ENCODE results near the gene BATF3.
"Not testable (repeated sequence)": the region's sequence is repeated elsewhere in the genome, so short reads cannot be mapped to it uniquely, and the experiment has no call there.

Gene BATF3

DNA sequence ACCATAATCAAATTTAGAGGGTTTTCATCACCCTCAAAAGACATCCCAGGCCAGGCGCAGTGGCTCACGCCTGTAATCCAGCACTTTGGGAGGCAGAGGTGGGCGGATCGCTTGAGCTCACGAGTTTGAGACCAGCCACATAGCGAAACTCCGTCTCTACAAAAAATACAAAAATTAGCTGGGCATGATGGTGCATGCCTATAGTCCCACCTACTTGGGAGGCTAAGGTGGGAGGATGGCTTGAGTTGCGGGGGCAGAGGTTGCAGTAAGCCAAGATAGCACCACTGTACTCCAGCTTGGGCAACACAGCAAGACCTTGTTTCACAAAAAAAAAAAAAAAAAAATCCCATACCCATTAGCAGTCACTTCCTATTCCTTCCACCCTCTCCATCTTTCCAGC is 33.5 kb upstream of the BATF3 start:
- Histone ChIP-seq H3K4me3 (ENCODE audit: low read depth, low read length) (no peak overlapping the region), H3K36me3 (no peaks in the 10 kb centered on the region), H3K9me3 (no peaks in the 10 kb centered on the region), H3K4me1 (peaks cover 6% of the 10 kb centered on the region; the same call in 1 of the 2 replicates), H3K27me3 (no peaks in the 10 kb centered on the region)
- TF ChIP-seq, protein P1, sequence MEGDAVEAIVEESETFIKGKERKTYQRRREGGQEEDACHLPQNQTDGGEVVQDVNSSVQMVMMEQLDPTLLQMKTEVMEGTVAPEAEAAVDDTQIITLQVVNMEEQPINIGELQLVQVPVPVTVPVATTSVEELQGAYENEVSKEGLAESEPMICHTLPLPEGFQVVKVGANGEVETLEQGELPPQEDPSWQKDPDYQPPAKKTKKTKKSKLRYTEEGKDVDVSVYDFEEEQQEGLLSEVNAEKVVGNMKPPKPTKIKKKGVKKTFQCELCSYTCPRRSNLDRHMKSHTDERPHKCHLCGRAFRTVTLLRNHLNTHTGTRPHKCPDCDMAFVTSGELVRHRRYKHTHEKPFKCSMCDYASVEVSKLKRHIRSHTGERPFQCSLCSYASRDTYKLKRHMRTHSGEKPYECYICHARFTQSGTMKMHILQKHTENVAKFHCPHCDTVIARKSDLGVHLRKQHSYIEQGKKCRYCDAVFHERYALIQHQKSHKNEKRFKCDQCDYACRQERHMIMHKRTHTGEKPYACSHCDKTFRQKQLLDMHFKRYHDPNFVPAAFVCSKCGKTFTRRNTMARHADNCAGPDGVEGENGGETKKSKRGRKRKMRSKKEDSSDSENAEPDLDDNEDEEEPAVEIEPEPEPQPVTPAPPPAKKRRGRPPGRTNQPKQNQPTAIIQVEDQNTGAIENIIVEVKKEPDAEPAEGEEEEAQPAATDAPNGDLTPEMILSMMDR (IDR thresholded peaks at IDR 0.05; ENCODE audit: low read depth, low read length), result no peak
- DNase-seq, result no peak

DNA sequence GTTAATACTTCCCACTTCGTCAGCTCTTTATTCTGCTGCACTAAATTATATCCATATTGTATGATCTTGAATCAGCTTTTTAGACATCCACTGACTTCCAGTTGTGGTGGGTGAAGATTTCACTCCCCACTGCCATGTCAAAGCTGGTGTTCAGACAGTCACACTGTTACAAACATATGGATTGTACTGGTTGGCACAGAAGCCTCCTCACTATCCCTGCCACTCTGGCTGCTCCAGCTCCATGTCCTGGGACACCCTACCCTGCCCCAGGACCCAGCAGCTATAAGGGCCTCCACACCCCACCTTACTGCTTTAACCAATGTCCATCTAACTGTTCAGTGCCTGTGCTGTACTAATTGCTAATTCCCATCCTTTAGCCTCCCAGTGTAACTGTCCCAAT is 32.0 kb upstream of the BATF3 start:
- no peak overlapping the region for H3K4me3 ChIP-seq (ENCODE audit: low read depth, low read length)
- H3K4me1 ChIP-seq, result no peaks in the 10 kb centered on the region
- H3K9me3 ChIP-seq, result no peaks in the 10 kb centered on the region
- no peak for DNase-seq
- TF ChIP-seq, protein P1 (IDR thresholded peaks at IDR 0.05; ENCODE audit: low read depth, low read length), result no peak
- H3K36me3 ChIP-seq, result no peaks in the 10 kb centered on the region
- H3K27me3 ChIP-seq, result no peaks in the 10 kb centered on the region

DNA sequence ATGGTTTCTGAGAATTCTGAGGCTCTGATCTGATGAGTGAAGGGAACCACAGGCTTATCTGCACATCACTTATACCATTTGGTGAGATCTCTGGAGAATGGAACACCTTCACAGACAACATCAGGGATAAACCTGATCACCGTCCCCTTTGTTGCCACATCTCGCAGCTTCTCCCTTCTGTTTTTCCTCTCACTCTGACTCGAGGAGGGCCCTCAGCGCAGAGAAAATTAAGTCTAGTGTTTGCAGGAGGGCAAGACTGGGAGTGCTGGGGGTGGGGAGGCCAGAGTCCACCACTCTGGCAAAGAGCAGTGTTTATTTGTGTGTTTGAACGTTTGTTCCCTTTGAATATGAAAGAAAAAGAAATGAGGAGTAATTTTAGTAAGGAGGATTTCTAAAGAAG is 29.0 kb upstream of the BATF3 start:
- no peaks in the 10 kb centered on the region for H3K36me3 ChIP-seq

DNA sequence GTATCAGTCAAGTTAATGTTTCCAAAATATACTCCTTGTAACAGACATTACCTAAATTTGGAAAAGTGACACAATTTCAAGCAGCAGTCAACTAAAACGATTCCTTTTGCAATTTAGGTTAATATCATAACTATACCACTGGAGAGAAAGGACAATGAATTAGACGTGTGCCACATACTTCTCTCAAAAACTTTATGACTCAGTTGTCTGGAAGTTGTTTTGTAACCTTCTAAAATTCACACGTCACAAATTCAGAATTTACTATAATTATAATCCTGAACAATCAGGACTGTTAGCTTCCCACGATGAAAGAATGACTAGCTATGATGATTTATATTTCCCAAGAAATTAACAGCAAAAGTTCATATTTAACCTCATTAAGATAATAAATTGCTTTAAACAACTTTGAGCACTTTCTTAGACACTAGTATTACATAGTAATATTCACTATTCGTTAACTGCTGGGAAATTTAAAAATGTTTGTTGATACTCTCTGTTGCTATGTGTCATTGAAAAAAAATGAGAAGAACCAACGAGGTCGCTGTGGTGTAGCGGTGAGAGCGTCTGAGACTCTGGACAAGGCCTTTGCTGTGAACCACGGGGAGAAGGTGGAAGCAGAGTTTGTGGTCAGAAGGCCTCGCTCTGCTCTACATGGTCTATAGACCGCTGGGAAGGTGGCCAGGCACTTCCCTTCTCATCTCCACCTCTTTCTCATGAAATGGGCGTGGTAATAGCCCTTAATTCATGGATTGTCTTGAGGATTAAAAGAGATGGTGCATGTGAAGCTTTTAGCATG is 27.9 kb upstream of the BATF3 start:
- Histone ChIP-seq H3K4me3 (ENCODE audit: low read depth, low read length) (no peak overlapping the region), H3K36me3 (no peaks in the 10 kb centered on the region), H3K9me3 (no peaks in the 10 kb centered on the region), H3K4me1 (no peaks in the 10 kb centered on the region), H3K27me3 (no peaks in the 10 kb centered on the region)
- TF ChIP-seq, protein P1 (IDR thresholded peaks at IDR 0.05; ENCODE audit: low read depth, low read length), result no peak
- DNase-seq, result no peak

More for the DNA sequence above, 29.0 kb upstream of the BATF3 start:
- H3K4me1 ChIP-seq, result no peaks in the 10 kb centered on the region
- no peak for DNase-seq
- H3K9me3 ChIP-seq, result no peaks in the 10 kb centered on the region
- no peaks in the 10 kb centered on the region for H3K27me3 ChIP-seq
- H3K4me3 ChIP-seq (ENCODE audit: low read depth, low read length), result no peak overlapping the region
- TF ChIP-seq, protein P1 (IDR thresholded peaks at IDR 0.05; ENCODE audit: low read depth, low read length), result no peak

DNA sequence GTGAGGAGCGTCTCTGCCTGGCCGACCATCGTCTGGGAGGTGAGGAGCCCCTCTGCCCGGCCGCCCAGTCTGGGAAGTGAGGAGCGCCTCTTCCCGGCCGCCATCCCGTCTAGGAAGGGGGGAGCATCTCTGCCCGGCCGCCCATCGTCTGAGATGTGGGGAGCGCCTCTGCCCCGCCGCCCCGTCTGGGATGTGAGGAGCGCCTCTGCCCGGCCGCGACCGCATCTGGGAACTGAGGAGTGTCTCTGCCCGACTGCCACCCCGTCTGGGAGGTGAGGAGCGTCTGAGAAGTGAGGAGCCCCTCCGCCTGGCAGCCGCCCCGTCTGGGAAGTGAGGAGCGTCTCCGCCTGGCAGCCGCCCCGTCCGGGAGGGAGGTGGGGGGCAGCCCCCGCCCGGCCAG is 25.0 kb upstream of the BATF3 start:
- H3K9me3 ChIP-seq; H3K4me1 ChIP-seq; H3K4me3 ChIP-seq (ENCODE audit: low read depth, low read length); DNase-seq; H3K36me3 ChIP-seq; H3K27me3 ChIP-seq: not testable (repeated sequence)

DNA sequence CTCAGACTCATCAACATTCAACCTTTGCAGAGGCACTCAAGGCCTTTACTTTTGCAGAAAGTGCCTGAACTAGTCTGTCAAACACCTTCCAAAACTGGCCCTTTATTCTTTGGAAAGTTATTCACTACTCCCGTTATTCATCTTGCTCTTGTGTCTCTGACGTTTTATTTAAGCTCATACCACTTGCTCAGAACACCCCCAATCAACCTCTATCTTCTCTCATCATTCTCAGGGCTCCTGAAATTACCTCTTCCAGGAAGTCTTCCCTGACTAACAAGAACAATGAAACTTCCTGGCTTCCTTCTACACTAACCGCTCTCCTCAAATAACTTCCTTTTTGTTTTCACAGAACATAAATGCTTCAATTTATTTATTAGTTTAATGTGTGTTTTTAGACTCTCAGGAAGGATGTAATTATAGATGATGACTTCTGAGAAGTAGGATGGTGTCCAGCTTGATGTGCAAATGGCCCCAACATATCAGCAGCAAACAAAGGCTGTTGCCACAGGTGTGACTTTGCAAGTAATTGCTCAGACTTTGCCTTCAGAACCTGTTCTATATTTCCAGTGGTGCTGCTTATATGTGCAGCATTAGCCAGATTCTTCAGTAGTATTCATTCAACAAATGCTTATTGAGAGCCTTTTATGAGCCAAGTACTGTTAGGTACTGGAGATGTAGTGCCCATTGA is 22.8 kb upstream of the BATF3 start:
- Histone ChIP-seq H3K4me1 (no peaks in the 10 kb centered on the region), H3K4me3 (ENCODE audit: low read depth, low read length) (no peak overlapping the region), H3K9me3 (no peaks in the 10 kb centered on the region), H3K36me3 (no peaks in the 10 kb centered on the region), H3K27me3 (no peaks in the 10 kb centered on the region)
- no peak for DNase-seq
- TF ChIP-seq, protein P1 (IDR thresholded peaks at IDR 0.05; ENCODE audit: low read depth, low read length), result no peak
